Measurements from ENCODE around the gene NFATC2. TPM values are rescaled to one million over a fixed set of nuclear protein-coding genes. Genes with fewer than 3 reads are reported as not detected.

The NFATC2 gene
- total and polyA plus RNA-seq, 7 donors, result 1.4 to 16.9 (median 5.0) TPM

DNA sequence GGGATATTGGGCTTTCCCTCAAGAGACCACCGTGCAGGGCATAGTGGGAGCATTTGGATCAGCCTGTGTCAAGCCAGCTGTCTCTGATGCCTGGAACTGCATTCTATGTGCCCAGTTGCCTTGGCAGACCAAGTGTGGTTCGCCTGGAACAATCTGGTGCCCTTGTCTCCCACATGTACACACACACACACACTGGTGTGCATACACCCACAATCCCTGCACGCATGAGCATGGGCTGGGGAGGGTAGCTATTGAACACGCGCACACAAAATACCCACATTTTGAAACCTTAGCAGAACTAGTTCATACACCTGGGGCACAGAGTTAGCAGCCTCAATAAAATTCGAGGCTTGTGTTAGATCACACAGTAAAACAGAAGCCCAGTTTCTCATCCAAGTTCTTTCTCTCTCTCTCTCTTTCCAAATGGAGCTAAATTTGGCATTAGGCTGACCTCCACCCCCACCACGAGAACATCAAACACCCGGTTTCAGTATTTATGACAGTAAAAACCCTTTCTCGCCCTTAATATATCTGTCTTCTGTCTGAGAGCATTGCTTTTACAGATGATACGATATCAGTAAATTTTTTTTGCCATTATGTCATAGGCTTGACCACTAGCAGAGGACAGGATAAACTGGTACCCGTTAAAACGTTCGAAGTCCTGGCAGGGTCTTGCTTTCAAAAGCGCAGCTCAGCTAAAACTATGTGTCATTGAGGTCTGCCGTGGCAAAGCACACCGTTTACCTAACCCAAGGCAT, 18.2 kb upstream of the NFATC2 start:
- H3K9me3 ChIP-seq, result no peaks in the 10 kb centered on the region
- intact Hi-C loops (cut with DNase I), result no loop called here
- no peaks in the 10 kb centered on the region for H3K27me3 ChIP-seq
- H3K36me3 ChIP-seq, result no peaks in the 10 kb centered on the region
- H3K4me3 ChIP-seq, result peak overlapping the region in 3 of 4 donors; percentile 45 to 57 (median 53)
- H3K4me1 ChIP-seq, result peaks cover 0 to 49% (median 43%) of the 10 kb centered on the region in 4 donors
- no peak for TF ChIP-seq POLR2AphosphoS5 (IDR thresholded peaks at IDR 0.05)
- TF ChIP-seq POLR2A (IDR thresholded peaks at IDR 0.05), result no peak
- TF ChIP-seq, protein P1, sequence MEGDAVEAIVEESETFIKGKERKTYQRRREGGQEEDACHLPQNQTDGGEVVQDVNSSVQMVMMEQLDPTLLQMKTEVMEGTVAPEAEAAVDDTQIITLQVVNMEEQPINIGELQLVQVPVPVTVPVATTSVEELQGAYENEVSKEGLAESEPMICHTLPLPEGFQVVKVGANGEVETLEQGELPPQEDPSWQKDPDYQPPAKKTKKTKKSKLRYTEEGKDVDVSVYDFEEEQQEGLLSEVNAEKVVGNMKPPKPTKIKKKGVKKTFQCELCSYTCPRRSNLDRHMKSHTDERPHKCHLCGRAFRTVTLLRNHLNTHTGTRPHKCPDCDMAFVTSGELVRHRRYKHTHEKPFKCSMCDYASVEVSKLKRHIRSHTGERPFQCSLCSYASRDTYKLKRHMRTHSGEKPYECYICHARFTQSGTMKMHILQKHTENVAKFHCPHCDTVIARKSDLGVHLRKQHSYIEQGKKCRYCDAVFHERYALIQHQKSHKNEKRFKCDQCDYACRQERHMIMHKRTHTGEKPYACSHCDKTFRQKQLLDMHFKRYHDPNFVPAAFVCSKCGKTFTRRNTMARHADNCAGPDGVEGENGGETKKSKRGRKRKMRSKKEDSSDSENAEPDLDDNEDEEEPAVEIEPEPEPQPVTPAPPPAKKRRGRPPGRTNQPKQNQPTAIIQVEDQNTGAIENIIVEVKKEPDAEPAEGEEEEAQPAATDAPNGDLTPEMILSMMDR (IDR thresholded peaks at IDR 0.05), result no peak
- no peak for TF ChIP-seq EP300 (IDR thresholded peaks at IDR 0.05)
- WGBS, 2 donors, result 11 to 32% methylated on average over 16 of the region's 16 CpGs
- H3K27ac ChIP-seq, result peak overlapping the region; percentile 83 to 92 (median 86)
- DNase-seq, result no peak

DNA sequence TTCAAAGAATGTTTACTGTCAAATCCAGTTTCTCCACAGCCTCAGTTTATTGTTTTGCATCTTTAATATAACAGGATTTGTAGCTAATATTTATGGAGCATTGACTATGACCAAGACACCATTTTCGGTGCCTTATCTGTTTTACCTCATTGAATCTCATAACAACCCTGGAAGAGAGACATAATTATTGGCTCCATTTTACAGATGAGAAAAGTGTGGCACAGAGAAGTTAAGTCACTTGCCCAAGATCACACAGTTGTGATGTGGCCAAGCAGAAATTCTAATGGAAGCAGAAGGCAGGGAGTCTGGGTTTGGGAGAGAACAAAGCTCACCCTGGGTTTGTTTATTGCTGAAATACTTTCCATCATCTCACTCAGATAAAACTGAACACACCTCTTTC, 17.5 kb upstream of the NFATC2 start:
- H3K9me3 ChIP-seq, result no peaks in the 10 kb centered on the region
- DNase-seq, result no peak
- TF ChIP-seq POLR2A (IDR thresholded peaks at IDR 0.05) (no peak), EP300 (IDR thresholded peaks at IDR 0.05) (no peak), POLR2AphosphoS5 (IDR thresholded peaks at IDR 0.05) (no peak)
- TF ChIP-seq, protein P1 (IDR thresholded peaks at IDR 0.05), result no peak
- intact Hi-C loops (cut with DNase I), result no loop called here
- peak overlapping the region in 1 of 4 donors; percentile 53 for H3K4me3 ChIP-seq
- peaks cover 0 to 43% (median 38%) of the 10 kb centered on the region in 4 donors for H3K4me1 ChIP-seq
- H3K27ac ChIP-seq, result peak overlapping the region in 1 of 4 donors; percentile 83
- 50 to 83% methylated on average over 1 of the region's 1 CpG for WGBS, 2 donors
- H3K36me3 ChIP-seq, result no peaks in the 10 kb centered on the region
- H3K27me3 ChIP-seq, result no peaks in the 10 kb centered on the region

DNA sequence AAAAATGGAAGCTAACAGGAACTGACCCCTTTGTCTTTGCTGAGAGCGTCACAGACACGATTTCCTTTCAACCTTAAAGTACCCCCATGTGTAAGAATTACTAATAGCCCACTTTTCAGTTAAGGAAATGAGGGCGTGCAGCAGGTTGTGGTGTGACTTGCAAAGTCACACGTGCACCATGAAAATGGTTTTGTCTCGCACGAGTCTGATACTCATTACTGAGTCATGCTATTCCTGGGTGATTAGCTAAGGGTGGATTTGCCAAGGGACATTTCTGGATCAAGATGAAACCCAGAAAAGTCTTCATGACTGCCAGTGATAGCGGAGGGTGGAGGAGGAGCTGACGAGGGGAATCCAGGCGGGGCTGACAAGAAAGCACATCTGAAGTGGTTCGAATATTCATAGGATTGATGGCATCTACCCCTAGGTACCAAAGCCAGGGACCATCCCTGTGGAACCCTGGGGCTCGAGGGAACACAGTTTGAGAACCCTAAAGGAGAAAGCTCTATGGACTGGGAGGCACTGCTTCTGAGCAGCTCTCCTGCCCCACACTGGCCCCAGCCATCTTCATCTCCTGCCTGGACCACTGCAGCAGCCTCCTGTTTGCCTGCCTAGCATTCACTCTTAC, 12.1 kb upstream of the NFATC2 start:
- H3K27ac ChIP-seq, result no peak overlapping the region
- no peaks in the 10 kb centered on the region for H3K9me3 ChIP-seq
- no peaks in the 10 kb centered on the region for H3K36me3 ChIP-seq
- H3K4me1 ChIP-seq, result no peaks in the 10 kb centered on the region
- intact Hi-C loops (cut with DNase I), result no loop called here
- H3K4me3 ChIP-seq, result no peak overlapping the region
- TF ChIP-seq, protein P1 (IDR thresholded peaks at IDR 0.05), result no peak
- no peak for TF ChIP-seq POLR2A (IDR thresholded peaks at IDR 0.05)
- no peak for TF ChIP-seq EP300 (IDR thresholded peaks at IDR 0.05)
- TF ChIP-seq POLR2AphosphoS5 (IDR thresholded peaks at IDR 0.05), result peak in 1 of 4 donors; percentile 24
- no peaks in the 10 kb centered on the region for H3K27me3 ChIP-seq
- DNase-seq, result no peak
- 69 to 77% methylated on average over 11 of the region's 11 CpGs for WGBS, 2 donors

DNA sequence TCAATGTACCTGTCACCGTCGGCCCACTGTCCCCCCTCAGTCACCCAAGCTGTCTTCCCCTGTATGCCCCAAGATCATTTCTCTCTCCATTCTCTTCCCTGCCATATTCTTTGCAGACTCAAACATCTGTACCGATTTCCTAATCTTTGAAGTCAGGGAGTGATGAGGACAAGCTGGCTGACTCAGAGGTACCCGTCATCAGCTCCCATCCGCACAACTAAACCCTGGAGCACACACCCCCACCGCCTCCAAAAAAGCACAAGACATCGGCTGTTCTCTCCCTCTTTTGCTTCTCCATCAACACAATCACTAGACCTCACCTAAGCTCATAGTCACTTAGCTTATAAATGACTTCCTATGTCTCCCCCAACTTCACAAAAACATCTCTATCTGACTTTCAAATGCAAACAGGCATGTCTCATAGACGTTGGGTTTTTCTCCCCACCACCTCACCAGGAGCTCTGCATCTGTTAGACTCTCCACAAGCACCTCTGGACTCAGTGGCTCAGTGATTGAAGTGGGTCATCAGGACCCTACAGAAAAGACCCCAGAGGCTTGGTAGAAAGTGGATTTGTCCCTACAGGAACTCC, 11.5 kb upstream of the NFATC2 start:
- no peak for TF ChIP-seq POLR2AphosphoS5 (IDR thresholded peaks at IDR 0.05)
- Histone ChIP-seq H3K36me3 (no peaks in the 10 kb centered on the region), H3K9me3 (no peaks in the 10 kb centered on the region), H3K27me3 (no peaks in the 10 kb centered on the region), H3K4me1 (no peaks in the 10 kb centered on the region), H3K27ac (no peak overlapping the region), H3K4me3 (no peak overlapping the region)
- no peak for DNase-seq
- intact Hi-C loops (cut with DNase I), result no loop called here
- WGBS, 2 donors, result 71 to 72% methylated on average over 8 of the region's 8 CpGs

DNA sequence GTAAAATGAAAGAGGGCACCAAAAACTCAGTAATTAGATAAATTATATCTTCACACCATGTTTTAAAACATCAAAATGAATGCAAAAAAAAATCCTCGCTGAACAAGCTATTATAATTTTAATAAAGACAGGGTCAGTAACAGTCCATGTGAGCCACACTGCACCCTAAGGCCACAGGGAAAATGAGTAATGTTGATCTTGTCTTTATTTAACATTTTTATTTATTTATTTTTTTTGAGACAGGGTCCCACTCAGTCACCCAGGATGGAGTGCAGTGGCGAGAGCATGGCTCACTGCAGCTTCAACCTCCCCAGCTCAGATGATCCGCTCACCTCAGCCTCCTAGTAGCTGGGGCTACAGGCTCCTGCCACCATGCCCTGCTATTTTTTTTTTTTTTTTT, 8.7 kb upstream of the NFATC2 start:
- 72 to 91% methylated on average over 3 of the region's 3 CpGs for WGBS, 2 donors
- DNase-seq, result no peak
- no peak overlapping the region for H3K27ac ChIP-seq
- intact Hi-C loops (cut with DNase I), result no loop called here
- H3K27me3 ChIP-seq, result no peaks in the 10 kb centered on the region
- TF ChIP-seq POLR2A (IDR thresholded peaks at IDR 0.05), result no peak
- TF ChIP-seq POLR2AphosphoS5 (IDR thresholded peaks at IDR 0.05), result no peak
- TF ChIP-seq EP300 (IDR thresholded peaks at IDR 0.05), result no peak
- TF ChIP-seq, protein P1 (IDR thresholded peaks at IDR 0.05), result no peak
- no peaks in the 10 kb centered on the region for H3K4me1 ChIP-seq
- no peak overlapping the region for H3K4me3 ChIP-seq
- H3K9me3 ChIP-seq, result no peaks in the 10 kb centered on the region
- no peaks in the 10 kb centered on the region for H3K36me3 ChIP-seq
